Mesenteric fat pad (tissue), 1 donor: Measurements from ENCODE around the gene ANKS1B. TPM values are rescaled to one million over a fixed set of nuclear protein-coding genes. Genes with fewer than 3 reads are reported as not detected.
"Not testable (repeated sequence)": the region's sequence is repeated elsewhere in the genome, so short reads cannot be mapped to it uniquely, and the experiment has no call there.

Experiments
- DNase-seq: peaks from one replicate; pipeline ENCODE4 v3.0.0-alpha.2; 2020; ENCODE audit warnings: low spot score
- total RNA-seq: library from RNA; stranded (reverse); fragmentation: NEBNext Ultra II Directional; extraction: Animal tissue kit (Norgen Biotek cat#: 25700); gene quantifications from one replicate; pipeline ENCODE4 v1.2.1, GENCODE V29; 2021
- donor health status: DM: yes; HTN: yes; CAD: no.

The ANKS1B gene
- total RNA-seq, 1 donor from 2014 or later = 5.3 TPM

GRCh38 chr12:98970210-98970609 lies 1014.5 kb downstream of the ANKS1B start:
- DNase-seq = no peak

GRCh38 chr12:98968896-98969295 lies 1015.8 kb downstream of the ANKS1B start:
- no peak for DNase-seq

GRCh38 chr12:98957135-98957534 lies 1027.6 kb downstream of the ANKS1B start:
- DNase-seq = not testable (repeated sequence)

GRCh38 chr12:98955284-98955683 lies 1029.5 kb downstream of the ANKS1B start:
- DNase-seq = no peak

- DNase-seq = no peak
Measured at GRCh38 chr12:98954506-98954905, 1030.2 kb downstream of the ANKS1B start.

GRCh38 chr12:98951406-98951805 lies 1033.3 kb downstream of the ANKS1B start:
- DNase-seq = no peak

- DNase-seq = no peak
Measured at GRCh38 chr12:98948343-98948949, 1036.3 kb downstream of the ANKS1B start.

- no peak for DNase-seq
Measured at GRCh38 chr12:98945864-98946263, 1038.9 kb downstream of the ANKS1B start.

- no peak for DNase-seq
Measured at GRCh38 chr12:98939926-98940325, 1044.8 kb downstream of the ANKS1B start.

GRCh38 chr12:98939350-98939749 lies 1045.4 kb downstream of the ANKS1B start:
- no peak for DNase-seq

- DNase-seq = no peak
Measured at GRCh38 chr12:98935847-98936246, 1048.9 kb downstream of the ANKS1B start.

- DNase-seq = no peak
Measured at GRCh38 chr12:98922871-98923270, 1061.9 kb downstream of the ANKS1B start.

GRCh38 chr12:98918176-98918863 lies 1066.4 kb downstream of the ANKS1B start:
- DNase-seq = no peak

GRCh38 chr12:98916106-98916505 lies 1068.6 kb downstream of the ANKS1B start:
- DNase-seq = no peak

GRCh38 chr12:98912401-98912974 lies 1072.2 kb downstream of the ANKS1B start:
- DNase-seq = no peak

GRCh38 chr12:98911396-98911795 lies 1073.3 kb downstream of the ANKS1B start:
- no peak for DNase-seq

- no peak for DNase-seq
Measured at GRCh38 chr12:98909746-98910145, 1075.0 kb downstream of the ANKS1B start.

- no peak for DNase-seq
Measured at GRCh38 chr12:98908866-98909265, 1075.9 kb downstream of the ANKS1B start.

- no peak for DNase-seq
Measured at GRCh38 chr12:98903875-98904274, 1080.9 kb downstream of the ANKS1B start.

- no peak for DNase-seq
Measured at GRCh38 chr12:98901189-98901588, 1083.5 kb downstream of the ANKS1B start.

- DNase-seq = no peak
Measured at GRCh38 chr12:98896938-98897337, 1087.8 kb downstream of the ANKS1B start.

GRCh38 chr12:98895086-98895651 lies 1089.6 kb downstream of the ANKS1B start:
- no peak for DNase-seq
